NCI-H1417 (cell line): Measurements from ENCODE around the gene HNRNPA2B1.
"Not testable (repeated sequence)": the region's sequence is repeated elsewhere in the genome, so short reads cannot be mapped to it uniquely, and the experiment has no call there.

Experiments
- DNase-seq, 3 experiments: peaks; one replicate each; lab custom pipeline; 2025; lab: John Stamatoyannopoulos, UW

HNRNPA2B1 gene

GRCh38 chr7:26166684-26167266 lies 33.8 kb downstream of the HNRNPA2B1 start:
- no peak for DNase-seq

- DNase-seq = no peak
These were observed 34.4 kb downstream of the HNRNPA2B1 start for GRCh38 chr7:26165950-26166683.

- not testable (repeated sequence) for DNase-seq
These were observed 36.7 kb downstream of the HNRNPA2B1 start for GRCh38 chr7:26163804-26164203.

- DNase-seq = no peak
These were observed 38.1 kb downstream of the HNRNPA2B1 start for GRCh38 chr7:26162431-26162830.

GRCh38 chr7:26160896-26161295 lies 39.6 kb downstream of the HNRNPA2B1 start:
- DNase-seq = no peak

- no peak for DNase-seq
These were observed 41.3 kb downstream of the HNRNPA2B1 start for GRCh38 chr7:26159243-26159642.

GRCh38 chr7:26157520-26158105 lies 42.9 kb downstream of the HNRNPA2B1 start:
- DNase-seq = peak in 1 of 3 experiments; percentile 61

- DNase-seq = peak in 1 of 3 experiments; percentile 23
These were observed 43.8 kb downstream of the HNRNPA2B1 start for GRCh38 chr7:26156451-26157420.

GRCh38 chr7:26155531-26156375 lies 44.8 kb downstream of the HNRNPA2B1 start:
- peak in 1 of 3 experiments; percentile 83 for DNase-seq

GRCh38 chr7:26153823-26154783 lies 46.4 kb downstream of the HNRNPA2B1 start:
- no peak for DNase-seq

- DNase-seq = peak in 1 of 3 experiments; percentile 15
These were observed 47.2 kb downstream of the HNRNPA2B1 start for GRCh38 chr7:26153241-26153822.

GRCh38 chr7:26152782-26153240 lies 47.7 kb downstream of the HNRNPA2B1 start:
- DNase-seq = peak in 2 of 3 experiments; percentile 69 to 83

GRCh38 chr7:26151953-26152781 lies 48.4 kb downstream of the HNRNPA2B1 start, which contains the start of gene NFE2L3:
NFE2L3 (plus strand) TSS chr7:26152198; CDS start chr7:26152499, 301 bp downstream.
- DNase-seq = peak; percentile 91 to 94 (median 93)

GRCh38 chr7:26151650-26151952 lies 48.9 kb downstream of the HNRNPA2B1 start:
- DNase-seq = no peak

GRCh38 chr7:26151096-26151495 lies 49.5 kb downstream of the HNRNPA2B1 start:
- no peak for DNase-seq

- DNase-seq = no peak
These were observed 51.1 kb downstream of the HNRNPA2B1 start for GRCh38 chr7:26149391-26149977.

GRCh38 chr7:26148307-26148700 lies 52.2 kb downstream of the HNRNPA2B1 start:
- not testable (repeated sequence) for DNase-seq
